K562 (cell line): ENCODE measurements around the gene IARS1. TPM values are rescaled to one million over a fixed set of nuclear protein-coding genes. Genes with fewer than 3 reads are reported as not detected.

ENCODE experiments used
- ATAC-seq: fragments of 200-7000 bp; cut with Tn5 transposase; 3 replicates; pipeline ENCODE4 v1.9.1; 2020; ENCODE audit warnings: moderate library complexity
- BruUV-seq: library from RNA; stranded (reverse); fragments of 400-500 nt; replicated peaks from 2 replicates; lab custom pipeline; 2021; lab: Mats Ljungman, UMichigan
- CTCF ChIA-PET: fragments of 300-600 bp; formaldehyde crosslinking; extraction: SDS; loops from one replicate; lab custom pipeline; 2021; ENCODE audit warnings: low intra/inter-chr PET ratio; lab: Yijun Ruan, JAX
- POLR2A ChIA-PET: fragments of 300-600, 350-650 bp; sonication (Branson Sonifier 250); formaldehyde crosslinking; extraction: SDS; loops from one replicate; lab custom pipeline; 2021; ENCODE audit warnings: antibody characterized with exemption, inconsistent platforms; lab: Yijun Ruan, JAX
- DNase-seq, 4 experiments: peaks; one replicate each; pipeline versions ENCODE4 v3.0.0 to v3.0.0-alpha.2; 2011 to 2018; ENCODE audit warnings: low spot score in 3 of 4, mixed read lengths in 3 of 4; ENCODE audit errors: extremely low read depth in 1 of 4
- FAIRE-seq: peaks from 2 replicates; lab custom pipeline; 2011; peaks lifted over from hg19 to GRCh38; lab: Jason Lieb, UNC
- H2AFZ ChIP-seq: 2 replicates; pipeline ENCODE4 v1.6.0; 2011; ENCODE audit warnings: low read depth, low read length, control low read depth, inconsistent platforms
- H3K27ac ChIP-seq: fragments of 200-600 bp; 3 replicates; pipeline ENCODE4 v1.8.0; 2011; ENCODE audit warnings: low read depth, mild to moderate bottlenecking, control low read depth, inconsistent platforms, low read length, moderate library complexity, mixed read lengths; ENCODE audit errors: extremely low read depth
- H3K27me3 ChIP-seq, 2 experiments: fragments of 300-600 bp in 1 of 2; 2 replicates in 1 of 2; 3 replicates in 1 of 2; pipeline versions ENCODE4 v1.6.0 to v1.8.0; 2011; ENCODE audit warnings: inconsistent platforms in 2 of 2, low read length in 2 of 2, mild to moderate bottlenecking in 1 of 2, mixed read lengths in 1 of 2, moderate library complexity in 1 of 2; ENCODE audit not compliant: control insufficient read depth in 2 of 2, insufficient read depth in 2 of 2
- H3K36me3 ChIP-seq: fragments of 300-600 bp; 3 replicates; pipeline ENCODE4 v1.8.0; 2011; ENCODE audit warnings: mild to moderate bottlenecking, low read length, inconsistent platforms; ENCODE audit not compliant: control insufficient read depth, insufficient read depth
- H3K4me1 ChIP-seq, 2 experiments: fragments of 200-600 bp in 1 of 2; replicated peaks in 1 of 2; 2 replicates in 1 of 2; 3 replicates in 1 of 2; pipeline versions ENCODE4 v1.5.1 to v1.8.0; 2011; ENCODE audit warnings: inconsistent platforms in 2 of 2, low read length in 2 of 2, mild to moderate bottlenecking in 1 of 2, mixed read lengths in 1 of 2, moderate library complexity in 1 of 2; ENCODE audit not compliant: control insufficient read depth in 2 of 2, insufficient read depth in 2 of 2
- H3K4me2 ChIP-seq: 2 replicates; pipeline ENCODE4 v1.6.1; 2011; ENCODE audit warnings: low read length, control low read depth, inconsistent platforms, mixed read lengths; ENCODE audit not compliant: insufficient read depth
- H3K4me3 ChIP-seq: fragments of 200-600 bp; sonication (generic), shearing (Covaris generic); 2 replicates; pipeline ENCODE4 v1.5.1; 2016; ENCODE audit warnings: control low read depth, inconsistent platforms
- H3K79me2 ChIP-seq: fragments of 200-600 bp; 3 replicates; pipeline ENCODE4 v1.8.0; 2011; ENCODE audit warnings: low read length, inconsistent platforms; ENCODE audit not compliant: control insufficient read depth, insufficient read depth
- H3K9ac ChIP-seq, 2 experiments: 2 replicates each; pipeline versions ENCODE4 v1.6.0 to v1.6.1; 2011; ENCODE audit warnings: low read depth in 2 of 2, low read length in 2 of 2, control low read depth in 1 of 2, inconsistent platforms in 1 of 2, mild to moderate bottlenecking in 1 of 2, mixed read lengths in 1 of 2; ENCODE audit not compliant: insufficient read depth in 1 of 2
- H3K9me1 ChIP-seq: one replicate; pipeline ENCODE4 v1.6.0; 2011; ENCODE audit warnings: inconsistent platforms, mild to moderate bottlenecking, low read length, moderate library complexity; ENCODE audit not compliant: control insufficient read depth, insufficient read depth
- H3K9me3 ChIP-seq: replicated peaks from 2 replicates; pipeline ENCODE4 v1.5.1; 2011; ENCODE audit warnings: low read depth, low read length, inconsistent platforms; ENCODE audit not compliant: control insufficient read depth, insufficient read depth
- H4K20me1 ChIP-seq: replicated peaks from 2 replicates; pipeline ENCODE4 v1.6.1; 2011; ENCODE audit warnings: low read length, inconsistent platforms, mixed read lengths; ENCODE audit not compliant: control insufficient read depth, insufficient read depth
- BHLHE40 ChIP-seq: IDR thresholded peaks from 2 replicates; pipeline ENCODE4 v1.6.1; 2011; ENCODE audit warnings: low read length, improper control_type of control experiment
- ELF4 ChIP-seq: fragments of 450-650 bp; formaldehyde crosslinking; IDR thresholded peaks from 2 replicates; pipeline ENCODE4 v1.4.0; 2022; ENCODE audit warnings: missing genetic modification characterization
- ERF ChIP-seq: fragments of 450-650 bp; formaldehyde crosslinking; IDR thresholded peaks from 2 replicates; pipeline ENCODE4 v1.4.0; 2020; ENCODE audit warnings: mild to moderate bottlenecking, mixed read lengths
- FOS ChIP-seq: IDR thresholded peaks from 3 replicates; pipeline ENCODE4 v1.6.1; 2011; ENCODE audit not compliant: insufficient read length; ENCODE audit errors: extremely low read depth
- ILK ChIP-seq: fragments of 450-650 bp; IDR thresholded peaks from 2 replicates; pipeline ENCODE4 v1.6.1; 2016; ENCODE audit warnings: missing genetic modification characterization, low read depth, mild to moderate bottlenecking, missing compliant biosample characterization, moderate library complexity, borderline replicate concordance
- MTA1 ChIP-seq: fragments of 450-650 bp; IDR thresholded peaks from 2 replicates; pipeline ENCODE4 v1.6.1; 2017; ENCODE audit warnings: borderline replicate concordance
- NKRF ChIP-seq: fragments of 450-650 bp; IDR thresholded peaks from 2 replicates; pipeline ENCODE4 v1.6.1; 2016; ENCODE audit warnings: borderline replicate concordance
- SRSF3 ChIP-seq: fragments of 200-400 bp; formaldehyde crosslinking; IDR thresholded peaks from 2 replicates; pipeline ENCODE4 v1.6.1; 2016; ENCODE audit warnings: mild to moderate bottlenecking, low read length, moderate library complexity; ENCODE audit not compliant: insufficient read depth
- VEZF1 ChIP-seq: fragments of 200-800 bp; sonication (Bioruptor generic); IDR thresholded peaks from 2 replicates; pipeline ENCODE4 v1.6.1; 2017; ENCODE audit warnings: missing genetic modification characterization, missing compliant biosample characterization
- ZBTB49 ChIP-seq: sonication (generic); formaldehyde crosslinking; IDR thresholded peaks from 2 replicates; pipeline ENCODE4 v1.8.0; 2022; ENCODE audit warnings: missing genetic modification reagents, mild to moderate bottlenecking, borderline replicate concordance
- ZNF143 ChIP-seq: sonication (generic); formaldehyde crosslinking; IDR thresholded peaks from 2 replicates; pipeline ENCODE4 v1.9.0; 2022; ENCODE audit warnings: mild to moderate bottlenecking, missing genetic modification reagents
- WGBS: fragments of 100-300 bp; shearing (Covaris generic); methylation state at CpG from one replicate; pipeline ENCODE4 v1.1.6; 2016; ENCODE audit warnings: low coverage, mixed read lengths; ENCODE audit not compliant: insufficient coverage; ENCODE audit errors: missing lambda C conversion rate; 5-methylcytosine and 5-hydroxymethylcytosine counted together
- in situ Hi-C: fragments of 300-500 bp; cut with MboI; formaldehyde crosslinking; loops from 4 replicates; pipeline ENCODE4 v1.15.0; 2018; ENCODE audit warnings: inconsistent platforms, mixed read lengths
- intact Hi-C: fragments of 100-400 bp; cut with micrococcal nuclease; formaldehyde crosslinking; loops from 2 replicates; pipeline ENCODE4 v1.14.2; 2022
- polyA plus RNA-seq, 8 experiments: library from polyadenylated mRNA; depleted of rRNA in 4 of 8; stranded (reverse) in 5 of 8; unstranded in 3 of 8; fragments of >200 nt; fragmentation: Nextera tagmentation in 2 of 8; fragmentation: Illumina TruSeq in 1 of 8; extraction: Ambion mirVana in 2 of 8; extraction: Trizol in 1 of 8; gene quantifications; 2 replicates each; pipeline versions ENCODE4 v1.2.1 to v1.2.3, GENCODE V29; 2011 to 2014; ENCODE audit warnings: inconsistent platforms in 1 of 8, missing spikeins in 1 of 8
- total RNA-seq, 7 experiments: library from RNA; depleted of rRNA in 6 of 7; stranded (reverse); fragments of >200 nt in 6 of 7; fragmentation: Illumina TruSeq in 2 of 7; extraction: Trizol in 2 of 7; gene quantifications; 2 replicates each; pipeline versions ENCODE4 v1.2.1 to v1.2.3, GENCODE V29; 2011 to 2021; ENCODE audit warnings: low replicate concordance in 1 of 7
- TF ChIP-seq, protein P1 (sequence below): sonication (generic); formaldehyde crosslinking; IDR thresholded peaks from 2 replicates; pipeline ENCODE4 v1.8.1; 2023; ENCODE audit warnings: missing genetic modification reagents, mild to moderate bottlenecking, borderline replicate concordance

IARS1 gene
- total and polyA plus RNA-seq, 9 of the 15 experiments (the other 6 are each of a cell fraction or from before 2014, with no cell fraction given), result 119 to 371 (median 234) TPM

GRCh38 chr9:92247981-92248380, 45.5 kb downstream of the IARS1 start:
- Histone ChIP-seq H3K27me3 (no peaks in the 10 kb centered on the region), H3K4me1 (no peaks in the 10 kb centered on the region), H4K20me1 (peaks cover 7% of the 10 kb centered on the region; the same call in 1 of the 2 replicates), H3K4me2 (no peak overlapping the region), H3K4me3 (no peak overlapping the region), H3K9me3 (no peaks in the 10 kb centered on the region), H3K9ac (no peak overlapping the region), H2AFZ (no peak overlapping the region), H3K79me2 (no peaks in the 10 kb centered on the region), H3K36me3 (peaks cover 99% of the 10 kb centered on the region), H3K9me1 (no peaks in the 10 kb centered on the region), H3K27ac (no peak overlapping the region)
- in situ Hi-C loops, result no loop called here
- POLR2A ChIA-PET, result interaction anchor here (0.6 to 0.9 kb wide), 4 partner anchors 19 to 547 kb away, joined by 3 to 4 read pairs (median 3); no protein-coding TSS in a partner anchor
- 97% methylated on average over 3 of the region's 3 CpGs for WGBS
- ATAC-seq (no peak), FAIRE-seq (no peak), DNase-seq (no peak)
- CTCF ChIA-PET, result no interaction called here
- BruUV-seq, result no TSS peak
- intact Hi-C loops, result loop anchor here (5.0 kb wide), 1 partner anchor 34 kb away; no protein-coding TSS in a partner anchor
- no peak for TF ChIP-seq ELF4 (CRISPR knock-in tag)
- no peak for TF ChIP-seq BHLHE40
- no peak for TF ChIP-seq ZBTB49
- TF ChIP-seq MTA1, result no peak
- TF ChIP-seq ILK (tag), result no peak
- TF ChIP-seq SRSF3, result no peak
- TF ChIP-seq VEZF1 (CRISPR knock-in tag), result no peak
- no peak for TF ChIP-seq NKRF
- TF ChIP-seq ZNF143 (CRISPR knock-in tag), result no peak
- TF ChIP-seq, protein P1, sequence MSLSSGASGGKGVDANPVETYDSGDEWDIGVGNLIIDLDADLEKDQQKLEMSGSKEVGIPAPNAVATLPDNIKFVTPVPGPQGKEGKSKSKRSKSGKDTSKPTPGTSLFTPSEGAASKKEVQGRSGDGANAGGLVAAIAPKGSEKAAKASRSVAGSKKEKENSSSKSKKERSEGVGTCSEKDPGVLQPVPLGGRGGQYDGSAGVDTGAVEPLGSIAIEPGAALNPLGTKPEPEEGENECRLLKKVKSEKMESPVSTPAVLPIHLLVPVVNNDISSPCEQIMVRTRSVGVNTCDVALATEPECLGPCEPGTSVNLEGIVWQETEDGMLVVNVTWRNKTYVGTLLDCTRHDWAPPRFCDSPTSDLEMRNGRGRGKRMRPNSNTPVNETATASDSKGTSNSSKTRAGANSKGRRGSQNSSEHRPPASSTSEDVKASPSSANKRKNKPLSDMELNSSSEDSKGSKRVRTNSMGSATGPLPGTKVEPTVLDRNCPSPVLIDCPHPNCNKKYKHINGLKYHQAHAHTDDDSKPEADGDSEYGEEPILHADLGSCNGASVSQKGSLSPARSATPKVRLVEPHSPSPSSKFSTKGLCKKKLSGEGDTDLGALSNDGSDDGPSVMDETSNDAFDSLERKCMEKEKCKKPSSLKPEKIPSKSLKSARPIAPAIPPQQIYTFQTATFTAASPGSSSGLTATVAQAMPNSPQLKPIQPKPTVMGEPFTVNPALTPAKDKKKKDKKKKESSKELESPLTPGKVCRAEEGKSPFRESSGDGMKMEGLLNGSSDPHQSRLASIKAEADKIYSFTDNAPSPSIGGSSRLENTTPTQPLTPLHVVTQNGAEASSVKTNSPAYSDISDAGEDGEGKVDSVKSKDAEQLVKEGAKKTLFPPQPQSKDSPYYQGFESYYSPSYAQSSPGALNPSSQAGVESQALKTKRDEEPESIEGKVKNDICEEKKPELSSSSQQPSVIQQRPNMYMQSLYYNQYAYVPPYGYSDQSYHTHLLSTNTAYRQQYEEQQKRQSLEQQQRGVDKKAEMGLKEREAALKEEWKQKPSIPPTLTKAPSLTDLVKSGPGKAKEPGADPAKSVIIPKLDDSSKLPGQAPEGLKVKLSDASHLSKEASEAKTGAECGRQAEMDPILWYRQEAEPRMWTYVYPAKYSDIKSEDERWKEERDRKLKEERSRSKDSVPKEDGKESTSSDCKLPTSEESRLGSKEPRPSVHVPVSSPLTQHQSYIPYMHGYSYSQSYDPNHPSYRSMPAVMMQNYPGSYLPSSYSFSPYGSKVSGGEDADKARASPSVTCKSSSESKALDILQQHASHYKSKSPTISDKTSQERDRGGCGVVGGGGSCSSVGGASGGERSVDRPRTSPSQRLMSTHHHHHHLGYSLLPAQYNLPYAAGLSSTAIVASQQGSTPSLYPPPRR, result no peak
- no peak for TF ChIP-seq FOS
- TF ChIP-seq ERF (CRISPR knock-in tag), result no peak
